SK-N-SH (cell line): ENCODE data around the gene C18orf32.

Source experiments
- CHD2 ChIP-seq: fragments of 150-350 bp; IDR thresholded peaks from 2 replicates; pipeline ENCODE4 v1.6.1; 2018; ENCODE audit warnings: low read length; ENCODE audit not compliant: partially characterized antibody
- CTCF ChIP-seq: fragments of 200-600 bp; sonication (generic); IDR thresholded peaks from 2 replicates; pipeline ENCODE4 v1.6.1; 2017; ENCODE audit warnings: antibody characterized with exemption, mild to moderate bottlenecking, moderate library complexity
- EP300 ChIP-seq, 2 experiments: IDR thresholded peaks; 2 replicates each; pipeline versions ENCODE4 v1.4.0 to v1.6.1; 2012; ENCODE audit warnings: borderline replicate concordance in 1 of 2, low read depth in 1 of 2, low read length in 1 of 2
- EZH2phosphoT487 ChIP-seq: fragments of 200-600 bp; sonication (generic); IDR thresholded peaks from 2 replicates; pipeline ENCODE4 v1.6.1; 2017; ENCODE audit warnings: low read depth, mixed run types, mild to moderate bottlenecking, antibody characterized with exemption, moderate library complexity, borderline replicate concordance
- FOXM1 ChIP-seq: IDR thresholded peaks from 2 replicates; pipeline ENCODE4 v1.4.0; 2012; ENCODE audit warnings: low read depth, mild to moderate bottlenecking
- JUND ChIP-seq: IDR thresholded peaks from 2 replicates; pipeline ENCODE4 v1.4.0; 2012
- POLR2AphosphoS5 ChIP-seq: IDR thresholded peaks from 2 replicates; pipeline ENCODE4 v1.6.1; 2012; ENCODE audit warnings: low read depth, low read length
- SIN3A ChIP-seq: IDR thresholded peaks from 2 replicates; pipeline ENCODE4 v1.6.1; 2012; ENCODE audit warnings: low read depth, mild to moderate bottlenecking, low read length, moderate library complexity, borderline replicate concordance
- SMC3 ChIP-seq: IDR thresholded peaks from 2 replicates; pipeline ENCODE4 v1.6.1; 2012; ENCODE audit warnings: low read depth, low read length, improper control_type of control experiment
- TAF1 ChIP-seq: IDR thresholded peaks from 2 replicates; pipeline ENCODE4 v1.6.1; 2012; ENCODE audit warnings: low read depth, mild to moderate bottlenecking, low read length, moderate library complexity, borderline replicate concordance
- USF1 ChIP-seq: IDR thresholded peaks from 2 replicates; pipeline ENCODE4 v1.4.0; 2012; ENCODE audit warnings: low read depth, borderline replicate concordance
- USF2 ChIP-seq: fragments of 150-350 bp; IDR thresholded peaks from 2 replicates; pipeline ENCODE4 v1.6.1; 2017; ENCODE audit warnings: antibody characterized with exemption, low read length, low read depth, borderline replicate concordance
- ZBTB33 ChIP-seq: IDR thresholded peaks from 2 replicates; pipeline ENCODE4 v1.4.0; 2012; ENCODE audit warnings: low read depth, borderline replicate concordance

GRCh38 chr18:49510393-49511115 lies 23.5 kb upstream of the C18orf32 start:
- TF ChIP-seq CTCF (peak; percentile 97), POLR2AphosphoS5 (no peak), EZH2phosphoT487 (no peak), SIN3A (no peak), TAF1 (no peak), EP300 (IDR thresholded peaks at IDR 0.05; ENCODE audit: borderline replicate concordance in 1 of 2, low read depth in 1 of 2, low read length in 1 of 2) (no peak), SMC3 (peak; percentile 89), CHD2 (no peak), USF2 (no peak), ZBTB33 (no peak), USF1 (no peak), JUND (no peak), FOXM1 (no peak)
